Frontal cortex (tissue), 4 donors: Measurements from ENCODE around the gene PLEK2. TPM values are rescaled to one million over a fixed set of nuclear protein-coding genes. Genes with fewer than 3 reads are reported as not detected.
"Not testable (repeated sequence)": the region's sequence is repeated elsewhere in the genome, so short reads cannot be mapped to it uniquely, and the experiment has no call there.

Experiments
- DNase-seq, 2 donors: peaks; one replicate each; pipeline ENCODE4 v3.0.0; 2012; ENCODE audit warnings: low spot score in 2 of 2
- FAIRE-seq: peaks from 2 replicates; lab custom pipeline; 2012; peaks lifted over from hg19 to GRCh38; lab: Jason Lieb, UNC
- small RNA-seq: library from RNA; depleted of rRNA; stranded (forward); fragments of <200 nt; gene quantifications from one replicate; pipeline ENCODE3, GENCODE V24; 2014
- total RNA-seq: library from RNA; depleted of rRNA; stranded (reverse); fragments of >200 nt; gene quantifications from one replicate; pipeline ENCODE4 v1.2.3, GENCODE V29; 2014
- donor health status: control.
- donor health status: control.
- donor health status: control.

The PLEK2 gene
- total RNA-seq, 1 donor from 2014 or later = 0.41 TPM

DNA sequence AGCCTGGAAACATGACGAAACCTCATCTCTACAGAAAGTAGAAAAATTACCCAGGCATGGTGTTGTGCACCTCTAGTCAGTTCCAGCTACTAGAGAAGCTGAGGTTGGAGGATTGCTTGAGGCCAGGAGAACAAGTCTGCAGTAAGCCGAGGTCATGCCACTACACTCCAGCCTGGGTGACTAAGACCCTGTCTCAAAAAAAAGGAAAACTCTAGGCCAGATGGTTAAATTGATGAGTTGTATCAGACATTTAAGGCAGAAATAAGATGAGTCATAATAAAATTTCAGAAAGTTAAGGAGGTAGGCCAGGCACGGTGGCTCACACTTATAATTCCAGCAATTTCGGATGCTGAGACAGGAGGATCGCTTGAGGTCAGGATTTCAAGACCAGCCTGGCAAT is 41.1 kb downstream of the PLEK2 start:
- no peak for FAIRE-seq
- no peak for DNase-seq

DNA sequence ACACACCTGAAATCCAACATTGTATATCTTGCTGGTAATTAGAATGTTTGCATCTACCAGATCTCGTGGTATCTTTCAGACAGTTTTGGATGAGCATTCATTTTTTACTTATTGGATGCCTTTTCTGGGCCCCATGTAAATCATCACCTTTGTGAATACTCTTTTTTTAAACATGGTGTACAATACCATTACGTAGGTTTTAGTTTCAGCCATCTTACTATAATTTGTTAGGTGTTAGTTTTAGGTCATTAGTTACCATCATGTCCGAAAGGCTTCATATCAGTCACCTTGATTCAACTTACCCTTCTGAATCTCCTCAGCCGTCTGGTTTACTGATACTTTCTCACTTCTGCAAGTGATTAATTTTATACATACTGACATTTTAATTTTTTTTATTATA is 46.5 kb downstream of the PLEK2 start:
- FAIRE-seq (no peak), DNase-seq (no peak)

- no peak for DNase-seq
- FAIRE-seq = no peak
These were observed 51.3 kb downstream of the PLEK2 start for GRCh38 chr14:67360470-67361206.

GRCh38 chr14:67359775-67360469 is 52.0 kb downstream of the PLEK2 start, which contains the start of the genes ATP6V1D and EIF2S1:
Gene ATP6V1D (minus strand): TSS chr14:67359804. CDS start chr14:67359698, 106 bp downstream.
Gene EIF2S1 (plus strand): TSS chr14:67360328. CDS start chr14:67364768, 4,440 bp downstream.
- peak; percentile 85 to 93 for DNase-seq
- FAIRE-seq = peak; percentile 89

DNA sequence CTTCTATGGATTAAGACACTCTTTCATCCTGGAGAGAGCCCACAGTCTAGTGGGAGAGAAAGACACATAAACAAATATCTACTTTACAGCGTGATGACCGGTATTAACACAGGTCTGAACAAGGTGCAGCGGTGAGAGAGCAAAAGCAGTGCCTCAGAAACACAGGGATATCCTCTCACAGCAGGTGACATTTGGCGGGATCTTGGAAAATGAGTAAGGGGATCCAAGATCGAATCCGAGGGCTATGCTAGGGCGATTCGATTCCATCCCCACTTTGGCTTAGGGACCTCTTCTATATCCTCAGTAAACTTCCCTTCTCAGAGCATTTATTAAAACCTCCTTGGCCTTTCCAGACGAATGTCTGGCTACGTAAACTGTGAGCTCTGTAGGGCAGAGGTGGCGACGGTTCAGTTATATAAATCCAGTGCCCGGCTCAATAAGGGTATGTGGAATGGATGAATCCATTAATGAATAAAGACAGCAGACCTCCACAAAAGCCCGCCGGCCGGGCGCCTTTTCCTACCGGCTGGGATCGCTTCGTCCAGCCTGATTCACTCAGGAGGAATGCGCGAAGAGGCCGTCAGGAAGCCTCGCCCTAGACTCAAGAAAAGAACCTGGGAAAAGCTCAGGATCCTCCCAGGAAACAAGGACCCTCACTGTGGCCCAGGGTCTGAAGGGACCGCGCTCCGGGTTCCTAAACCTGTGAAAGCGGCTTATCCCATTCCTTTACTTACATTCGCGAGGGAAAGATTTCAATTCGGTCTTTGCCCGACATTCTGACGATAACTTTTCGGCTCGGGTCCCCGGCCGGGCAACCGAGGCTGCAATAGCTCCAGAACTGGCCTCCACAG is 52.8 kb downstream of the PLEK2 start:
- FAIRE-seq = no peak
- peak in 1 of 2 donors; percentile 7 for DNase-seq

GRCh38 chr14:67357969-67358354 is 54.0 kb downstream of the PLEK2 start:
- FAIRE-seq (no peak), DNase-seq (no peak)

- no peak for DNase-seq
- no peak for FAIRE-seq
These were observed 54.6 kb downstream of the PLEK2 start for GRCh38 chr14:67357186-67357968.

DNA sequence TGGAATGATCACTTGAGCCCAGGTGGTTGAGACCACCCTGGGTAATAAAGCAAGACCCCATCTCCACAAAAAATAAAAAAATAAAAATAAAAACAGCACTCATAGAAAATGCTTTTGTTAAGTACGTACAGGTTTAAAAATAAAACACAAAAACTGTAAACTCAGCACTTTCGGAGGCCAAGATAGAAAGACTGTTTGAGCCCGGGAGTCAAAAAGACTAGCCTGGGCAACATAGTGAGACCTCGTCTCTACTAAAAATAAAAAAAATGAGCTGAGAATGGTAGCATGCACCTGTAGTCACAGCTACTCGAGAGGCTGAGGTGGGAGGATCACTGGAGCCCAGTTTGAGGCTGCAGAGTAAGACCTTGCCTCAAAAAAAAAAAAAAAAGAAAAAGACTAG is 59.9 kb downstream of the PLEK2 start:
- no peak for FAIRE-seq

GRCh38 chr14:67345583-67345982 is 66.4 kb downstream of the PLEK2 start:
- no peak for FAIRE-seq
- no peak for DNase-seq

More for the DNA sequence above, 59.9 kb downstream of the PLEK2 start:
- no peak for DNase-seq

- FAIRE-seq (no peak), DNase-seq (no peak)
These were observed 68.2 kb downstream of the PLEK2 start for GRCh38 chr14:67343601-67344230.

- not testable (repeated sequence) for DNase-seq, FAIRE-seq
These were observed 70.7 kb downstream of the PLEK2 start for GRCh38 chr14:67341231-67341630.

Small RNA genes lying within 50 kb of the gene (small RNA-seq; reads per million reads assigned to genes)
- gene MIR5694 (not detected), gene RF00019 (not detected)

Other genes with a start within 250 kb of the PLEK2 start
- 1.2 TPM for gene GARIN2, start 222.7 kb downstream of the PLEK2 start, total RNA-seq
- 17.9 TPM for gene PALS1, start 170.7 kb downstream of the PLEK2 start, total RNA-seq
- 159 TPM for gene ATP6V1D, start 52.4 kb downstream of the PLEK2 start, total RNA-seq
- gene EIF2S1, start 51.8 kb downstream of the PLEK2 start, total RNA-seq = 128 TPM
- gene TMEM229B, start 76.6 kb upstream of the PLEK2 start, total RNA-seq = 22.4 TPM
- 7.3 TPM for gene PLEKHH1, start 121.1 kb upstream of the PLEK2 start, total RNA-seq
- gene PIGH, start 188.1 kb upstream of the PLEK2 start, total RNA-seq = 29.8 TPM
- gene ARG2, start 207.8 kb upstream of the PLEK2 start, total RNA-seq = 59.1 TPM